ENCODE measurements around the gene IGFALS.

The IGFALS gene

DNA sequence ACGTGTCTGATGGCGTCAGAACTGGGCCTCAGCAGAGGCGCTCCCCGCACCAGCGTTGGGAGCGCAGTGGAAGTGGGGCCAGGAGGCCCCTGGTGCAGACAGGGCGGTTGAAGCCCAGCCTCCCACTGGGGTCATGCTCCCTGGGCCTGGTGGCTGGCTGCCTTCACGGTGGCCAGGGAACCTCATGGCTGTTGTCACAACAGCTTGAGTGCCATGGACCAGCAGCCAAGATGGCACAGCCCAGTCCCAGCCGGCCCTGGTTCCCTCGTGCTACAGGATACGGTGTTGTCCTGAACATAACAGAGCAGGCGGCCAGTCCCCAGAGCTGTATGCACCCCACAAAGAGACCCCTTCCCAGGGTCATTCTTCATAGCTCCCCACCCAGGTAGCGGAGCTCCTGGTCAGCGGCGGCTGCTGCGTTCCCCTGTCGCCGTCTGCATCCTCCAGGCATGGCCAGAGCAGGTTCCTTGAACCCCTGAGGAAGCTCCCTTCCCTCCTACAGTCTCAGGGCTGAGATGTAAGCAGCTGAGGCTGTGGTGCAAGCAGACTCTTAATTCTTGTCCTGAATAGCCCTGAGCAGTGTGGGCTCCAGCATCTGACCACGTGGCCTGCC is 51.8 kb downstream of the IGFALS start:
- no peak for DNase-seq

- DNase-seq, result no peak
These were observed 52.6 kb downstream of the IGFALS start for GRCh38 chr16:1740781-1741490.

Data from EL (cell line).